ENCODE data around the gene SMPX. TPM values are rescaled to one million over a fixed set of nuclear protein-coding genes. Genes with fewer than 3 reads are reported as not detected.

SMPX gene
- total RNA-seq, 1 experiment from 2014 or later = not detected

DNA sequence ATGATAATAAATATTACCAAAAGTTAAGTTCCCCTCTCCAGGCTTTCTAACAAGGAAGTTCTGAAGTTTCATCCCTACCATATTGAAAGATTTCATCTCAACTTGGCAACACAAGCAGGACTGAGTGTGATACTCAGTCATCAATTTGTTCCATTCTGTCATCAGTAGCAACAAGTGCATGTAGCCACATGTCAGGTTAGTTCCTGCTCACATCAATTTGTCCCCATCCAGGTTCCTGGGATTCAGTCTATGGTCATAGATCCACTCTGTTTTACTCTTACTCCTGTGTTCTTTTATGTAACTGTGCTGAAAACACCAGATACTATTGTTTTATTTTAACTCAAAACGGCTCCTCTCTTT lies 22.2 kb downstream of the SMPX start:
- intact Hi-C loops (cut with micrococcal nuclease) = no loop called here
- H3K9me3 Mint-ChIP-seq (ENCODE audit: unreplicated experiment) = no peaks in the 10 kb centered on the region
- TF ChIP-seq, protein P1, sequence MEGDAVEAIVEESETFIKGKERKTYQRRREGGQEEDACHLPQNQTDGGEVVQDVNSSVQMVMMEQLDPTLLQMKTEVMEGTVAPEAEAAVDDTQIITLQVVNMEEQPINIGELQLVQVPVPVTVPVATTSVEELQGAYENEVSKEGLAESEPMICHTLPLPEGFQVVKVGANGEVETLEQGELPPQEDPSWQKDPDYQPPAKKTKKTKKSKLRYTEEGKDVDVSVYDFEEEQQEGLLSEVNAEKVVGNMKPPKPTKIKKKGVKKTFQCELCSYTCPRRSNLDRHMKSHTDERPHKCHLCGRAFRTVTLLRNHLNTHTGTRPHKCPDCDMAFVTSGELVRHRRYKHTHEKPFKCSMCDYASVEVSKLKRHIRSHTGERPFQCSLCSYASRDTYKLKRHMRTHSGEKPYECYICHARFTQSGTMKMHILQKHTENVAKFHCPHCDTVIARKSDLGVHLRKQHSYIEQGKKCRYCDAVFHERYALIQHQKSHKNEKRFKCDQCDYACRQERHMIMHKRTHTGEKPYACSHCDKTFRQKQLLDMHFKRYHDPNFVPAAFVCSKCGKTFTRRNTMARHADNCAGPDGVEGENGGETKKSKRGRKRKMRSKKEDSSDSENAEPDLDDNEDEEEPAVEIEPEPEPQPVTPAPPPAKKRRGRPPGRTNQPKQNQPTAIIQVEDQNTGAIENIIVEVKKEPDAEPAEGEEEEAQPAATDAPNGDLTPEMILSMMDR (IDR thresholded peaks at IDR 0.05; ENCODE audit: unreplicated experiment) = no peak
- ChIA-PET CTCF (no interaction called here), POLR2A (no interaction called here)
- no peaks in the 10 kb centered on the region for H3K4me1 Mint-ChIP-seq (ENCODE audit: insufficient read depth, unreplicated experiment)
- H3K27ac Mint-ChIP-seq (ENCODE audit: low read depth, unreplicated experiment) = no peak overlapping the region
- BruUV-seq (replicated peaks) = no TSS peak
- peaks cover 78% of the 10 kb centered on the region for H3K27me3 Mint-ChIP-seq (ENCODE audit: insufficient read depth, unreplicated experiment)
- H3K4me3 Mint-ChIP-seq (ENCODE audit: unreplicated experiment) = no peak overlapping the region
- H3K36me3 Mint-ChIP-seq (ENCODE audit: insufficient read depth, unreplicated experiment) = no peaks in the 10 kb centered on the region
- DNase-seq (ENCODE audit: unreplicated experiment) = no peak

- TF ChIP-seq, protein P1 (IDR thresholded peaks at IDR 0.05; ENCODE audit: unreplicated experiment) = no peak
- ChIA-PET POLR2A (no interaction called here), CTCF (no interaction called here)
- no TSS peak for BruUV-seq (replicated peaks)
- H3K4me1 Mint-ChIP-seq (ENCODE audit: insufficient read depth, unreplicated experiment) = no peaks in the 10 kb centered on the region
- peaks cover 83% of the 10 kb centered on the region for H3K27me3 Mint-ChIP-seq (ENCODE audit: insufficient read depth, unreplicated experiment)
- DNase-seq (ENCODE audit: unreplicated experiment) = no peak
- H3K27ac Mint-ChIP-seq (ENCODE audit: low read depth, unreplicated experiment) = no peak overlapping the region
- H3K36me3 Mint-ChIP-seq (ENCODE audit: insufficient read depth, unreplicated experiment) = no peaks in the 10 kb centered on the region
- H3K9me3 Mint-ChIP-seq (ENCODE audit: unreplicated experiment) = no peaks in the 10 kb centered on the region
- intact Hi-C loops (cut with micrococcal nuclease) = no loop called here
- H3K4me3 Mint-ChIP-seq (ENCODE audit: unreplicated experiment) = no peak overlapping the region
Observed at GRCh38 chrX:21735038-21735767, 22.7 kb downstream of the SMPX start.

GRCh38 chrX:21734175-21734574 lies 23.7 kb downstream of the SMPX start:
- Mint-ChIP-seq H3K27me3 (ENCODE audit: insufficient read depth, unreplicated experiment) (peaks cover 94% of the 10 kb centered on the region), H3K9me3 (ENCODE audit: unreplicated experiment) (no peaks in the 10 kb centered on the region), H3K4me3 (ENCODE audit: unreplicated experiment) (no peak overlapping the region), H3K27ac (ENCODE audit: low read depth, unreplicated experiment) (no peak overlapping the region), H3K4me1 (ENCODE audit: insufficient read depth, unreplicated experiment) (no peaks in the 10 kb centered on the region), H3K36me3 (ENCODE audit: insufficient read depth, unreplicated experiment) (no peaks in the 10 kb centered on the region)
- intact Hi-C loops (cut with micrococcal nuclease) = no loop called here
- no peak for DNase-seq (ENCODE audit: unreplicated experiment)
- TF ChIP-seq, protein P1 (IDR thresholded peaks at IDR 0.05; ENCODE audit: unreplicated experiment) = no peak
- POLR2A ChIA-PET = no interaction called here
- no TSS peak for BruUV-seq (replicated peaks)
- CTCF ChIA-PET = interaction anchor here (0.6 to 0.7 kb wide), 2 partner anchors 59 to 246 kb away, joined by 3 to 4 read pairs; no protein-coding TSS in a partner anchor

- TF ChIP-seq, protein P1 (IDR thresholded peaks at IDR 0.05; ENCODE audit: unreplicated experiment) = no peak
- Mint-ChIP-seq H3K9me3 (ENCODE audit: unreplicated experiment) (no peaks in the 10 kb centered on the region), H3K27ac (ENCODE audit: low read depth, unreplicated experiment) (no peak overlapping the region), H3K27me3 (ENCODE audit: insufficient read depth, unreplicated experiment) (peaks cover 94% of the 10 kb centered on the region), H3K4me3 (ENCODE audit: unreplicated experiment) (no peak overlapping the region), H3K36me3 (ENCODE audit: insufficient read depth, unreplicated experiment) (no peaks in the 10 kb centered on the region), H3K4me1 (ENCODE audit: insufficient read depth, unreplicated experiment) (no peaks in the 10 kb centered on the region)
- POLR2A ChIA-PET = no interaction called here
- CTCF ChIA-PET = interaction anchor here (0.7 to 1.2 kb wide), 2 partner anchors 11 to 245 kb away, joined by 3 read pairs; no protein-coding TSS in a partner anchor
- no TSS peak for BruUV-seq (replicated peaks)
- DNase-seq (ENCODE audit: unreplicated experiment) = no peak
- intact Hi-C loops (cut with micrococcal nuclease) = no loop called here
Observed at GRCh38 chrX:21733705-21734104, 24.2 kb downstream of the SMPX start.

All from MCF 10A (cell line).